AG04450 (cell line): Measurements from ENCODE around the gene SPECC1L. TPM values are rescaled to one million over a fixed set of nuclear protein-coding genes. Genes with fewer than 3 reads are reported as not detected.

Source experiments
- CTCF ChIA-PET: fragments of 300-600, 350-600 bp; formaldehyde crosslinking; extraction: SDS; loops from one replicate; lab custom pipeline; 2022; ENCODE audit warnings: antibody characterized with exemption, inconsistent platforms; lab: Charles Lee
- POLR2A ChIA-PET: fragments of 350-600 bp; formaldehyde crosslinking; extraction: SDS; loops from one replicate; lab custom pipeline; 2021; ENCODE audit warnings: antibody characterized with exemption, inconsistent platforms; lab: Yijun Ruan, JAX
- DNase-seq: peaks from one replicate; pipeline ENCODE4 v3.0.0-alpha.2; 2011; ENCODE audit warnings: low read depth, low spot score
- H3K27ac ChIP-seq: one replicate; pipeline ENCODE4 v1.5.1; 2012; ENCODE audit warnings: low read depth, low read length, control low read depth
- H3K27me3 ChIP-seq: one replicate; pipeline ENCODE4 v1.6.0; 2012; ENCODE audit warnings: low read length; ENCODE audit not compliant: control insufficient read depth, insufficient read depth
- H3K4me3 ChIP-seq: 2 replicates; pipeline ENCODE4 v1.5.1; 2011; ENCODE audit warnings: mild to moderate bottlenecking, low read depth, low read length, control low read depth
- H3K9me3 ChIP-seq: 2 replicates; pipeline ENCODE4 v1.5.1; 2012; ENCODE audit warnings: low read length; ENCODE audit not compliant: control insufficient read depth, insufficient read depth
- polyA plus RNA-seq: library from polyadenylated mRNA; depleted of rRNA; stranded (reverse); fragments of >200 nt; gene quantifications from 2 replicates; pipeline ENCODE4 v1.2.3, GENCODE V29; 2011
- TF ChIP-seq, protein P1 (sequence below): IDR thresholded peaks from 2 replicates; pipeline ENCODE4 v1.5.1; 2011; ENCODE audit warnings: low read depth, low read length, control low read depth, inconsistent platforms

SPECC1L gene
- polyA plus RNA-seq, 1 experiment: 36.4 TPM

- DNase-seq: no peak
- Histone ChIP-seq H3K9me3 (no peaks in the 10 kb centered on the region), H3K27me3 (no peaks in the 10 kb centered on the region), H3K27ac (no peak overlapping the region), H3K4me3 (no peak overlapping the region)
- TF ChIP-seq, protein P1, sequence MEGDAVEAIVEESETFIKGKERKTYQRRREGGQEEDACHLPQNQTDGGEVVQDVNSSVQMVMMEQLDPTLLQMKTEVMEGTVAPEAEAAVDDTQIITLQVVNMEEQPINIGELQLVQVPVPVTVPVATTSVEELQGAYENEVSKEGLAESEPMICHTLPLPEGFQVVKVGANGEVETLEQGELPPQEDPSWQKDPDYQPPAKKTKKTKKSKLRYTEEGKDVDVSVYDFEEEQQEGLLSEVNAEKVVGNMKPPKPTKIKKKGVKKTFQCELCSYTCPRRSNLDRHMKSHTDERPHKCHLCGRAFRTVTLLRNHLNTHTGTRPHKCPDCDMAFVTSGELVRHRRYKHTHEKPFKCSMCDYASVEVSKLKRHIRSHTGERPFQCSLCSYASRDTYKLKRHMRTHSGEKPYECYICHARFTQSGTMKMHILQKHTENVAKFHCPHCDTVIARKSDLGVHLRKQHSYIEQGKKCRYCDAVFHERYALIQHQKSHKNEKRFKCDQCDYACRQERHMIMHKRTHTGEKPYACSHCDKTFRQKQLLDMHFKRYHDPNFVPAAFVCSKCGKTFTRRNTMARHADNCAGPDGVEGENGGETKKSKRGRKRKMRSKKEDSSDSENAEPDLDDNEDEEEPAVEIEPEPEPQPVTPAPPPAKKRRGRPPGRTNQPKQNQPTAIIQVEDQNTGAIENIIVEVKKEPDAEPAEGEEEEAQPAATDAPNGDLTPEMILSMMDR: no peak
- ChIA-PET POLR2A (no interaction called here), CTCF (interaction anchor here (1.7 kb wide), 1 partner anchor 190 kb away, joined by 6 read pairs; no protein-coding TSS in a partner anchor)
Observed at GRCh38 chr22:24335496-24335895, 64.9 kb downstream of the SPECC1L start.

DNA sequence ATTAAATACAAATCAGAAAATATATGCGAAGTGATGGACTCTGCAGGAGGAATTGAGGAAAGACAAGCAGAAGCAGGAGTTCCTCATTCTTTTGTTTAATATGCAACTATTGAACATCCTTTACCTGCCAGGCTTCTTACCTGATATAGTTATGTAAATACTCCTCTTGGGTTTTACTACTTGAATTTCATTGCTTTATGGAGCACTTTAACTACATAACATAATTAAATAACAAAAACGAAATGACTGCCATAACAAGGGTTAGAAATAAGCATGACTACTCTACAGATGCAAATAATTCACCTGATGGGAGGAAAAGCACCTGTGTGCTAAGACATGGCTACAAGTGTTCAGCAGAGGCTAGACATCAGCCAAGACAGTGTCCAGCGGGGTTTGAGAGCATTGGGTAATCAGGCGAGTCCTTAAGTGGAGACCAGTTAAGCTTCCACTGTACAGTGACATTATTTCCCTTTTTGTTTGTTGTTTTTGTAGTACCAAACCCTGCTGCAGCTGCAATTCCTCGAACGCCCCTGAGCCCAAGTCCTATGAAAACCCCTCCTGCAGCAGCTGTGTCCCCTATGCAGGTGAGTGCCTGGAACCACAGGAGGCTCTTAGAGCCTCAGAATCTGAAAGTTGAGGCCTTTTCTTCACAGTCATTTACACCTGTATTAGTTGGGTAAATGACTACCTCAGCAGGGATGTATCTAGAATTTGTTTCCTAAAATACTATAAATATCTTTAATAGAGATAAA lies 67.4 kb downstream of the SPECC1L start:
- ChIA-PET CTCF (no interaction called here), POLR2A (no interaction called here)
- no peak for DNase-seq
- no peaks in the 10 kb centered on the region for H3K27me3 ChIP-seq
- no peak overlapping the region for H3K27ac ChIP-seq
- TF ChIP-seq, protein P1: no peak
- no peak overlapping the region for H3K4me3 ChIP-seq
- no peaks in the 10 kb centered on the region for H3K9me3 ChIP-seq

DNA sequence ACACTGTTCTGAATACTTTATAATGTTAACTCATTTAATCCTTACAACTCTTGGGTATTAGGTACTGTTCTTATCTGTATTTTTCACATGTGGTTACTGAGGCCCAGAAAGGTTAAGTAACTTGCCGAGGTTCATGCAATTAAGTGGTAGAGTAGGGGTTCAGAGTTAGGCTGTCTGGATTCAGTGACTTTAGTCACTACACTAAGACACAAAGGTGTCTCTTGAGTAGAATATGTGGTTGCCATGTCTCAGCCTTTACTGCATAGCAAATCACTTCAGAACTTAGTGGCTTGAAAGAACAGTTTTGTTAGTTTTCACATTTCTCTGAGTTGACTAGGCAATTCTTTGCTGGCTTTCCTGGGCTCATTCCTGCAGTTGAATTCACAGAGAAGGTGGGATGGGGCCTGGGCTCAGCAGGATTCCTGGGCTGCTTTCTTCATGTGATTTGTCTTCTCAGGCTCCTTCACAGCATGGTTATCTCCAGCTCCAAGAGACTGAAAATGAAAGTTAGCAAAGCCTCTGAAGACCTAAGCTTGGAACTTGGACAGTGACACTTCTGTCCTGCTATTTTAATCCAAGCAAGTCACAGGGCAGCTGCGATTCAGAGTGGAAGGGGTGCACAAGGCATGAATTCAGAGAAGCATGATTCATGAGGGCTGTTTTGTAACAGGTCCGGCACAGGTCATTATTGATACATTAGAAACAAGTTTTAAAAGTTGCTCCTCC lies 68.3 kb downstream of the SPECC1L start:
- Histone ChIP-seq H3K27me3 (no peaks in the 10 kb centered on the region), H3K27ac (no peak overlapping the region), H3K9me3 (no peaks in the 10 kb centered on the region), H3K4me3 (no peak overlapping the region)
- DNase-seq: no peak
- CTCF ChIA-PET: no interaction called here
- POLR2A ChIA-PET: no interaction called here
- TF ChIP-seq, protein P1: no peak

GRCh38 chr22:24339452-24339747 lies 68.8 kb downstream of the SPECC1L start:
- H3K27ac ChIP-seq: no peak overlapping the region
- H3K27me3 ChIP-seq: no peaks in the 10 kb centered on the region
- DNase-seq: no peak
- no peaks in the 10 kb centered on the region for H3K9me3 ChIP-seq
- H3K4me3 ChIP-seq: no peak overlapping the region
- TF ChIP-seq, protein P1: no peak
- ChIA-PET POLR2A (no interaction called here), CTCF (no interaction called here)

- no peak for DNase-seq
- no peaks in the 10 kb centered on the region for H3K9me3 ChIP-seq
- CTCF ChIA-PET: interaction anchor here (0.9 kb wide), 1 partner anchor 9 kb away, joined by 3 read pairs; no protein-coding TSS in a partner anchor
- POLR2A ChIA-PET: no interaction called here
- H3K4me3 ChIP-seq: no peak overlapping the region
- TF ChIP-seq, protein P1: no peak
- no peaks in the 10 kb centered on the region for H3K27me3 ChIP-seq
- H3K27ac ChIP-seq: no peak overlapping the region
Observed at GRCh38 chr22:24341627-24342026, 71.0 kb downstream of the SPECC1L start.
